ENCODE data around the gene HSPB7.
"Not testable (repeated sequence)": the region's sequence is repeated elsewhere in the genome, so short reads cannot be mapped to it uniquely, and the experiment has no call there.

DNA sequence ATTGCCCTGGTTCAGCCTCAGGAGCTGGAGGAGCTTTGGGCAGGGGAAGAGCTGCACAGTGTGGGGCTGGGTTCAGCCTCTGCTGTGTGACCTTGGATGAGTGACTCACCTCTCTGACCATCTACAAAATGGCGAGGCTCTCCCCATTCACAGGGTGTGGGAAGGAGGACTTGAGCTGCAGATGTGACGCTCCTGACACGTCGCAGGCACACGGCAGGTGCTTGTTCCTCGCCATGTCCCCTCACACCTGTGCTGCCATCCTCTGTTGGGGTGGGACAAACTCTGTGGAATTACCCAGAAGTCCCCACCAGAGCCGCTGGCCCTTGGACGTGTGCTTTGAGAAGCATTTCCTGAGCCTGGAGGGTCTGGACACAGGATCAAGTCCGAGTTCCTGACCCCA is 3.0 kb upstream of the HSPB7 start:
- not testable (repeated sequence) for TF ChIP-seq CTCF (conservative IDR thresholded peaks at IDR 0.05; ENCODE audit: low read length); EZH2phosphoT487 (IDR thresholded peaks at IDR 0.05; ENCODE audit: borderline replicate concordance)

Data from Loucy (cell line).